Stimulated activated CD8-positive, alpha-beta memory T cell treated with anti-CD3 and anti-CD28 coated beads, Interleukin-7, amount 100 ng/mL, for 4 hours (primary cell): ENCODE results near the gene MYOM3.

Source experiments
- DNase-seq, 2 donors: peaks; one replicate each; pipeline ENCODE4 v3.0.0-alpha.2; 2020; ENCODE audit warnings: low read depth in 2 of 2

MYOM3 gene

GRCh38 chr1:24138476-24139221 is 26.7 kb upstream of the MYOM3 start:
- no peak for DNase-seq

GRCh38 chr1:24136956-24137539 is 25.1 kb upstream of the MYOM3 start:
- no peak for DNase-seq

GRCh38 chr1:24134376-24134775 is 22.4 kb upstream of the MYOM3 start:
- no peak for DNase-seq

- no peak for DNase-seq
Observed at GRCh38 chr1:24133819-24134218, 21.9 kb upstream of the MYOM3 start.

GRCh38 chr1:24130385-24130784 is 18.4 kb upstream of the MYOM3 start:
- no peak for DNase-seq

GRCh38 chr1:24127801-24128363 is 15.9 kb upstream of the MYOM3 start:
- no peak for DNase-seq

- DNase-seq: no peak
Observed at GRCh38 chr1:24127134-24127800, 15.3 kb upstream of the MYOM3 start.

GRCh38 chr1:24126672-24127023 is 14.7 kb upstream of the MYOM3 start:
- no peak for DNase-seq

- DNase-seq: no peak
Observed at GRCh38 chr1:24126018-24126671, 14.2 kb upstream of the MYOM3 start.

GRCh38 chr1:24125456-24125855 is 13.5 kb upstream of the MYOM3 start:
- no peak for DNase-seq

GRCh38 chr1:24124980-24125379 is 13.0 kb upstream of the MYOM3 start:
- no peak for DNase-seq

- DNase-seq: no peak
Observed at GRCh38 chr1:24123611-24124010, 11.7 kb upstream of the MYOM3 start.

GRCh38 chr1:24122776-24123175 is 10.8 kb upstream of the MYOM3 start:
- no peak for DNase-seq

GRCh38 chr1:24121406-24121805 is 9.5 kb upstream of the MYOM3 start:
- DNase-seq: no peak

GRCh38 chr1:24120965-24121364 is 9.0 kb upstream of the MYOM3 start:
- no peak for DNase-seq

- DNase-seq: no peak
Observed at GRCh38 chr1:24119859-24120756, 8.2 kb upstream of the MYOM3 start.

GRCh38 chr1:24119489-24119858 is 7.5 kb upstream of the MYOM3 start:
- no peak for DNase-seq

GRCh38 chr1:24118410-24119242 is 6.7 kb upstream of the MYOM3 start:
- DNase-seq: no peak

- DNase-seq: no peak
Observed at GRCh38 chr1:24117722-24118409, 5.9 kb upstream of the MYOM3 start.

GRCh38 chr1:24117132-24117531 is 5.2 kb upstream of the MYOM3 start:
- no peak for DNase-seq
